Naive thymus-derived CD4-positive, alpha-beta T cell (primary cell): ENCODE results near the gene METAP1D. TPM values are rescaled to one million over a fixed set of nuclear protein-coding genes. Genes with fewer than 3 reads are reported as not detected.

Source experiments
- polyA plus RNA-seq, 2 donors: library from polyadenylated mRNA; unstranded; fragments of 300-500 nt; fragmentation: Illumina TruSeq; gene quantifications; one replicate each; pipeline ENCODE4 v1.2.3, GENCODE V29; 2021
- total RNA-seq, 6 experiments: library from RNA in 5 of 6; stranded (reverse) in 5 of 6; gene quantifications; 1 replicate in 5 of 6; 2 replicates in 1 of 6; pipeline ENCODE4 v1.2.3 and lab custom pipeline; 2021 to 2026

METAP1D gene
- total and polyA plus RNA-seq, 7 experiments from 2014 or later: 3.3 to 12.2 (median 5.6) TPM

Other genes with a start within 250 kb of the METAP1D start
- 10 to 100 TPM; 12.7 to 33.6 (median 14.0) TPM for gene SLC25A12, start 105.7 kb upstream of the METAP1D start, total RNA-seq
- 10 to 100 TPM; 11.9 to 16.4 TPM for gene SLC25A12, start 105.7 kb upstream of the METAP1D start, polyA plus RNA-seq
- gene HAT1, start 77.5 kb upstream of the METAP1D start, total RNA-seq: 10 to 100 TPM; 22.1 to 55.4 (median 26.4) TPM
- 10 to 100 TPM; 71.9 to 74.1 TPM for gene HAT1, start 77.5 kb upstream of the METAP1D start, polyA plus RNA-seq
- not detected for gene DLX1, start 85.6 kb downstream of the METAP1D start, total RNA-seq
- not detected for gene DLX1, start 85.6 kb downstream of the METAP1D start, polyA plus RNA-seq
- under 1 TPM in 2 of 5 experiments, not detected in 3; 0.16 to 0.34 TPM for gene DLX2, start 102.9 kb downstream of the METAP1D start, total RNA-seq
- gene DLX2, start 102.9 kb downstream of the METAP1D start, polyA plus RNA-seq: not detected